Spleen (tissue), 11 donors: ENCODE data around the gene VASN. TPM values are rescaled to one million over a fixed set of nuclear protein-coding genes. Genes with fewer than 3 reads are reported as not detected.

Source experiments
- DNase-seq: peaks from one replicate; pipeline ENCODE4 v3.0.0-alpha.2; 2020
- H3K27ac ChIP-seq, 8 donors: fragments of 200-600 bp; sonication (generic) in 7 of 8; 1 replicate in 4 of 8; 2 replicates in 4 of 8; pipeline versions ENCODE4 v1.5.0 to v1.8.0; 2016 to 2021; ENCODE audit warnings: inconsistent platforms in 4 of 8, mild to moderate bottlenecking in 4 of 8, moderate library complexity in 1 of 8
- H3K27me3 ChIP-seq, 7 donors: fragments of 200-600 bp; sonication (generic) in 6 of 7; replicated peaks in 1 of 7; 1 replicate in 4 of 7; 2 replicates in 3 of 7; pipeline versions ENCODE4 v1.5.0 to v1.8.0; 2016 to 2021; ENCODE audit warnings: inconsistent platforms in 3 of 7, mild to moderate bottlenecking in 1 of 7
- H3K36me3 ChIP-seq, 6 donors: fragments of 200-600 bp; sonication (generic) in 5 of 6; 1 replicate in 4 of 6; 2 replicates in 2 of 6; pipeline versions ENCODE4 v1.5.0 to v1.8.0; 2016 to 2021; ENCODE audit warnings: inconsistent platforms in 2 of 6
- H3K4me1 ChIP-seq, 6 donors: fragments of 200-600 bp; sonication (generic) in 5 of 6; 1 replicate in 3 of 6; 2 replicates in 3 of 6; pipeline versions ENCODE4 v1.5.0 to v1.8.0; 2016 to 2021; ENCODE audit warnings: inconsistent platforms in 3 of 6
- H3K4me3 ChIP-seq, 8 donors: fragments of 200-600 bp; sonication (generic) in 7 of 8; 1 replicate in 4 of 8; 2 replicates in 4 of 8; pipeline versions ENCODE4 v1.5.0 to v1.8.0; 2016 to 2021; ENCODE audit warnings: inconsistent platforms in 4 of 8, mild to moderate bottlenecking in 4 of 8, moderate library complexity in 2 of 8
- H3K9me3 ChIP-seq, 8 donors: fragments of 200-600 bp; sonication (generic) in 7 of 8; 1 replicate in 4 of 8; 2 replicates in 4 of 8; pipeline versions ENCODE4 v1.5.0 to v1.8.0; 2016 to 2021; ENCODE audit warnings: inconsistent platforms in 4 of 8
- CTCF ChIP-seq, 11 experiments: fragments of 200-600 bp in 7 of 11; fragments of 450-650 bp in 4 of 11; sonication (generic) in 4 of 11; IDR thresholded peaks in 8 of 11; conservative IDR thresholded peaks in 3 of 11; 1 replicate in 7 of 11; 2 replicates in 4 of 11; pipeline versions ENCODE4 v1.4.0 to v1.8.0; 2016 to 2021; ENCODE audit warnings: antibody characterized with exemption in 11 of 11, inconsistent platforms in 4 of 11, mild to moderate bottlenecking in 1 of 11
- POLR2A ChIP-seq, 3 donors: fragments of 450-650 bp; IDR thresholded peaks; one replicate each; pipeline ENCODE4 v1.5.1; 2017; ENCODE audit warnings: antibody characterized with exemption in 3 of 3, mild to moderate bottlenecking in 1 of 3
- POLR2AphosphoS5 ChIP-seq, 3 donors: sonication (generic); formaldehyde crosslinking; IDR thresholded peaks; one replicate each; pipeline ENCODE4 v1.5.1; 2017; ENCODE audit warnings: antibody characterized with exemption in 3 of 3
- WGBS, 5 donors: extraction: QIAGEN DNeasy Blood & Tissue Kit in 3 of 5; methylation state at CpG; one replicate each; pipeline versions ENCODE4 v1.1.5 to v1.1.7; 2013 to 2018; 5-methylcytosine and 5-hydroxymethylcytosine counted together
- intact Hi-C: fragments of 100-400 bp; cut with DNase I; formaldehyde crosslinking; loops from one replicate; pipeline ENCODE4 v1.15.0; 2023; ENCODE audit warnings: low total_unique reads
- polyA plus RNA-seq, 3 donors: library from polyadenylated mRNA; stranded (reverse); fragments of 200-250 nt; gene quantifications; one replicate each; pipeline ENCODE4 v1.2.1, GENCODE V29; 2013
- total RNA-seq, 7 donors: library from RNA; depleted of rRNA in 3 of 7; stranded (reverse); fragments of >200 nt in 3 of 7; fragmentation: NEBNext Ultra II Directional in 4 of 7; extraction: Animal tissue kit (Norgen Biotek cat#: 25700) in 4 of 7; gene quantifications; one replicate each; pipeline versions ENCODE4 v1.1.0 to v1.2.1, GENCODE V29; 2016 to 2021
- donor health status: healthy with polysubstance abuse.
- donor health status: DM: no; HTN: no; CAD: no; lungs with moderate emphysema.
- donor health status: DM: no; HTN: no; CAD: no.
- donor health status: Bipolar disorder and iron deficiency.
- donor health status: healthy.
- donor health status: DM: no; HTN: no; CAD: no.
- donor health status: DM: yes; HTN: yes; CAD: no.

Gene VASN
- total and polyA plus RNA-seq, 10 donors, result 2.0 to 24.9 (median 11.2) TPM

- H3K4me1 ChIP-seq, result peaks cover 0 to 22% (median 14%) of the 10 kb centered on the region in 6 donors
These were observed 33.5 kb upstream of the VASN start for GRCh38 chr16:4338125-4338582.

GRCh38 chr16:4338712-4339299 is 32.8 kb upstream of the VASN start:
- no peaks in the 10 kb centered on the region for H3K9me3 ChIP-seq
- no peak overlapping the region for H3K4me3 ChIP-seq
- intact Hi-C loops, result no loop called here
- peak; percentile 75 for DNase-seq
- TF ChIP-seq POLR2A (IDR thresholded peaks at IDR 0.05), result no peak
- TF ChIP-seq POLR2AphosphoS5 (IDR thresholded peaks at IDR 0.05), result no peak
- no peak for TF ChIP-seq CTCF (IDR thresholded peaks at IDR 0.05 in 8 of 11, conservative IDR thresholded peaks at IDR 0.05 in 3 of 11)
- peak overlapping the region in 2 of 8 donors; percentile 9 to 31 for H3K27ac ChIP-seq
- H3K4me1 ChIP-seq, result peaks cover 0 to 29% (median 16%) of the 10 kb centered on the region in 6 donors
- H3K36me3 ChIP-seq, result peaks cover 0 to 89% (median 34%) of the 10 kb centered on the region in 6 donors
- no peaks in the 10 kb centered on the region for H3K27me3 ChIP-seq
- 87 to 96% (median 91%) methylated on average over 2 to 10 of the region's 10 CpGs for WGBS, 5 donors

More at GRCh38 chr16:4338125-4338582, 33.5 kb upstream of the VASN start:
- H3K9me3 ChIP-seq, result no peaks in the 10 kb centered on the region
- peaks cover 0 to 5% (median 0%) of the 10 kb centered on the region in 7 donors for H3K27me3 ChIP-seq
- no peak overlapping the region for H3K4me3 ChIP-seq
- TF ChIP-seq POLR2A (IDR thresholded peaks at IDR 0.05) (no peak), POLR2AphosphoS5 (IDR thresholded peaks at IDR 0.05) (peak in 1 of 3 donors; percentile 44)
- WGBS, 5 donors, result 82 to 94% (median 86%) methylated on average over 5 to 12 of the region's 12 CpGs
- no peak overlapping the region for H3K27ac ChIP-seq
- peaks cover 0 to 88% (median 34%) of the 10 kb centered on the region in 6 donors for H3K36me3 ChIP-seq
- intact Hi-C loops, result no loop called here
- DNase-seq, result no peak

- DNase-seq, result no peak
- Histone ChIP-seq H3K4me3 (no peak overlapping the region), H3K27ac (peak overlapping the region in 2 of 8 donors; percentile 17 to 20), H3K36me3 (peaks cover 0 to 89% (median 34%) of the 10 kb centered on the region in 6 donors), H3K9me3 (no peaks in the 10 kb centered on the region), H3K4me1 (peaks cover 0 to 30% (median 16%) of the 10 kb centered on the region in 6 donors), H3K27me3 (no peaks in the 10 kb centered on the region)
- TF ChIP-seq POLR2A (IDR thresholded peaks at IDR 0.05) (no peak), POLR2AphosphoS5 (IDR thresholded peaks at IDR 0.05) (no peak), CTCF (IDR thresholded peaks at IDR 0.05 in 8 of 11, conservative IDR thresholded peaks at IDR 0.05 in 3 of 11) (no peak)
- intact Hi-C loops, result no loop called here
- WGBS, 5 donors, result 64 to 86% (median 83%) methylated on average over 9 to 10 of the region's 10 CpGs
These were observed 32.2 kb upstream of the VASN start for GRCh38 chr16:4339455-4339854.

GRCh38 chr16:4339909-4340308 is 31.7 kb upstream of the VASN start:
- no peaks in the 10 kb centered on the region for H3K9me3 ChIP-seq
- H3K27ac ChIP-seq, result peak overlapping the region in 2 of 8 donors; percentile 17 to 20
- peak; percentile 80 for DNase-seq
- H3K4me1 ChIP-seq, result peaks cover 0 to 33% (median 17%) of the 10 kb centered on the region in 6 donors
- no peaks in the 10 kb centered on the region for H3K27me3 ChIP-seq
- no peak overlapping the region for H3K4me3 ChIP-seq
- peaks cover 0 to 84% (median 34%) of the 10 kb centered on the region in 6 donors for H3K36me3 ChIP-seq
- 48 to 63% (median 54%) methylated on average over 10 to 14 of the region's 14 CpGs for WGBS, 5 donors
- TF ChIP-seq POLR2AphosphoS5 (IDR thresholded peaks at IDR 0.05), result peak; percentile 30 to 72 (median 55)
- TF ChIP-seq CTCF (IDR thresholded peaks at IDR 0.05 in 8 of 11, conservative IDR thresholded peaks at IDR 0.05 in 3 of 11), result no peak
- TF ChIP-seq POLR2A (IDR thresholded peaks at IDR 0.05), result no peak
- intact Hi-C loops, result no loop called here
